Right renal cortex interstitium (tissue), 3 donors: ENCODE measurements around the gene PMS1. TPM values are rescaled to one million over a fixed set of nuclear protein-coding genes. Genes with fewer than 3 reads are reported as not detected.

ENCODE experiments used
- polyA plus RNA-seq, 3 donors: library from polyadenylated mRNA; unstranded; fragments of 120-200 nt; gene quantifications; one replicate each; pipeline ENCODE4 v1.2.1, GENCODE V29; 2013; ENCODE audit not compliant: insufficient read length in 3 of 3

PMS1 gene
- polyA plus RNA-seq, 3 donors: 30.7 to 40.9 (median 34.8) TPM

Other genes with a start within 250 kb of the PMS1 start
- 100 to 1,000 TPM; 128 to 143 (median 137) TPM for gene SLC40A1, start 203.7 kb upstream of the PMS1 start, polyA plus RNA-seq
- gene ASNSD1, start 123.0 kb upstream of the PMS1 start, polyA plus RNA-seq: 10 to 100 TPM; 62.3 to 66.3 (median 66.0) TPM
- 1 to 10 TPM; 6.2 to 9.1 (median 8.0) TPM for gene ANKAR, start 109.8 kb upstream of the PMS1 start, polyA plus RNA-seq
- 10 to 100 TPM; 19.3 to 19.7 (median 19.5) TPM for gene OSGEPL1, start 21.7 kb upstream of the PMS1 start, polyA plus RNA-seq
- gene ORMDL1, start 111 bp upstream of the PMS1 start, polyA plus RNA-seq: 10 to 100 TPM; 89.2 to 96.1 (median 90.6) TPM